Endometrial microvascular endothelial cells (primary cell): Measurements from ENCODE around the gene POU2AF1. TPM values are rescaled to one million over a fixed set of nuclear protein-coding genes. Genes with fewer than 3 reads are reported as not detected.

Source experiments
- in situ Hi-C: cut with HindIII; loops from 2 replicates; pipeline ENCODE4 v1.10.0; 2017; ENCODE audit warnings: low sequenced_read_pairs, low pct_unique_long_range_greater_than_20kb; ENCODE audit errors: inconsistent ontology term
- total RNA-seq: library from RNA; depleted of rRNA; stranded (reverse); fragments of >200 nt; gene quantifications from one replicate; pipeline ENCODE4 v1.2.3, GENCODE V29; 2015; ENCODE audit errors: inconsistent ontology term

POU2AF1 gene, protein sequence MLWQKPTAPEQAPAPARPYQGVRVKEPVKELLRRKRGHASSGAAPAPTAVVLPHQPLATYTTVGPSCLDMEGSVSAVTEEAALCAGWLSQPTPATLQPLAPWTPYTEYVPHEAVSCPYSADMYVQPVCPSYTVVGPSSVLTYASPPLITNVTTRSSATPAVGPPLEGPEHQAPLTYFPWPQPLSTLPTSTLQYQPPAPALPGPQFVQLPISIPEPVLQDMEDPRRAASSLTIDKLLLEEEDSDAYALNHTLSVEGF
- total RNA-seq: not detected

DNA sequence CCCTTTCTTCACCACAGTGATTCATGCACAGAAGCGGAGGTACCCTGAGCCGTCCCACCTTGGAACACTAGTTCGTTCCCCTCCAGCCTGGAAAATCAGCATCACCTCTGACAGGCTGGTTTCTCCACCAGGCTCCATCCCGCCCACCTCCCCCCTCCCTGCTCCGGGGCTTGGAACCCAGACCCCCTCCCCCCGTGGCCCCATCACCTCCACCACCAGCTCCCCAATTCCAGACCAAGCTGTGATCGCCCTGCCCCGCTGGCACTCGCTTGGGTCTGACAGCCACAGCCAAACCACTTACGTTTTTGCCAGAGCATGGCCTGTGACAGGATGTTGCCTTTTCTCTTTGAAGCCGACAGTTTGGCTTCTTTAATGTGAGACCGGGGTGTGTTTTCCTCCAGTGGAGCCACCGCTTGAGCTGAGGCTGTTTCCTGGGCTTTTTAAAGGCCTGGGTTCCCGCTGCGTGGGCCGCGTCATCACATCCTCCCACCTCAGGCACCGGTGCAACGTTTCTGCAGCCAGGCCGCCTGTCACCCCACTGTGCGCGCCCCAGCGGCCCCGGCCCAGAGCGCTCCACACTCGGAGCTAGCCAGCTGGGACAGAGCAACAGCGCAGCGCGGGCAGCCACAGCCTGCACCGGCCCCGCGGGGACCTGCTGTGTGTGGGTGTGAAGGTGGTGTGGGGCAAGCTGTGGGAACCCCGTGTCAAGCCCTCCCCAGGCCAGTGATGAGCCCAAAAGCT lies at the start of gene POU2AF1:
TSS of gene POU2AF1 (minus strand) at position 415 of the 741 bp plus-strand sequence. CDS start at position 317, 98 bp downstream.
- in situ Hi-C loops: no loop called here

DNA sequence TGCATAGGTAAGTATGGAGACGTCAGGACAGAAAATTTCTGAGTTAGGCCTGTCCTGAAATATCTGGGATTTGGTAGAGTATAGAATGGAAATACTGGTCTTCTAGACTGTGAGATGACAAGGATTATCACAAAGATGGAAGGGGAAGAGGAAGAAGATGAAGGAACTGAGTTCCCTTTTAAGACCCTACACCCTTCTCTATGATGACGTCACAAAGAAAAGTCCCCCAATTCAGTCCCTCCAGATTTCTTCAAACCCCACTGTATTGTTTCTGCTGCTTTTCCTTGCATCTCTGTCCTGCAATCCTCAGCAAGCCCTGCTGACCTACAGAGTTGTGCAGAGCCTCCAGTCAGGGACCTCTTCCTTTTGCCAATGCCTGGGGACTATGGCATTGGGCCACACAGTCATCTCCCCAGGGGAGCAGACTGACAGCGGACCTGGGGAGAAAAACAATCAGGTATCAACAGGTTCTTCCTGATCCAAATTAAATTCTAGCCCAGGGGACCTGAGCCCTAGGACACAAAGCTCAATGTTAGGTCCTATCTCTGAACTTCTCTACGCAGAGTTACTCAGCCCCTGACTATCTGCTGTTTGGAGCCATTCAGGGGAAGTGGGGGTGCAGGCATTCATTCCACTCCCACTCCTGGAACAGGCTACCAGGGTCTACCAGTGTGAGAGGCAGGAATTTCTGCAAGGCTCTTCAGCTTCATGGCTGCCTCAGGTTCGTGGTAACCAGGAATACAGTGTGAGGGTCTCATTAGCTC lies 49.2 kb upstream of the POU2AF1 start:
- in situ Hi-C loops: no loop called here

DNA sequence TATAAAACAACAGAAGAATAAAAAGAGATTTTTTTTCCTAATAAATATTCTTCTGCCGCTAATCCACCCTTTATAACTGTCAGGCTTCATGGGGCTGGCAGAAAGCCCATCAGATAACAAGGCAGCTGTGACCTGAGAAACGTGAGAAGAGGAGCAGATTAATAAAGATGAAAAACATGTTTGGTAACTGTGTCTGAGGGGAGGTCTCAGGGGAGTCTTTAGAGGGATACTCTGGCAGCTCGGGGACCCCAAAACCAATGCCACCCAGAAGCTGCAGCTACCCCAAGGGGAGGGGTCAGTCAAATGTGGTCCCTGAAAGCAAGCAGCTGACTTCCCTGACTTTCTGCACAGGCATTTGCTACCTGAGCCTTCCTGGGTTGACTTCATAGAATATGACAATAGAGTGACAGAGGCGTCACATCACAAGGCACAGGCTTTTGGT lies 48.4 kb upstream of the POU2AF1 start:
- in situ Hi-C loops: no loop called here

DNA sequence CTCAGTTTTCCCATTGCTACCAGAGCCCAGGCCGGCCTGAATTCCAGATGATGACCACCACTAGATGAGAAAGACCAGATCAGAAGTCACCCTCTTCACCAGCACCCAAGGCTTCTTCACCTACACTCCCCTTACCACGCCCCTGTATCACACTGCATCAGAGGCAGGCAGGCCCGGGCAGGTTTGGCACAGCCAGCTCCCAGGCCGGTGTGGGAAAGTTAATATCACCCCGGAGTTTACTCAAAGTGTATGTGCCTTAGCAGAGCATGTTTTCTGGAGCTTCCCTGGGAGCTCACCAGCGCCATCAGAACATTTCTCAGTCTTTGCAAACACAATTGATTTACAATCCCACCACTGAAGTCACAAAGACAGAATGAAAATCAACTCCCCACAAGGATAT lies 47.5 kb upstream of the POU2AF1 start:
- in situ Hi-C loops: no loop called here

DNA sequence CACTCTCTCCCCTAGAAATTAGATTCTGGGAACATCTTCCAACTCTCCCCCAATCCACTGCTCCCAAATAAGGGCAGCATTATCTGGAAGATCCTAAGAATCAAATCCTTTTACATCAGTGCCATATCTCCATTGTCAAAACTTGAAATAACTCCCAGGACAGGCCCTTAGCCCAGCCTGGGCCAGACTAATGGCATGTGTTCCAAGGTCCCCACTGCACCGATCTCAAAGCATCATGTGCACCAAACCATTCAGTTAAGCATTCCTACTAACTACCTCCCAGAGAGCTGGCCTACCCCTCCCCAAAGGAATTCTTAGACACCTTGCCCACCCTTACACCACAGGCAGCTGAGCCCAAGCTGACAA lies 44.2 kb upstream of the POU2AF1 start:
- in situ Hi-C loops: no loop called here

DNA sequence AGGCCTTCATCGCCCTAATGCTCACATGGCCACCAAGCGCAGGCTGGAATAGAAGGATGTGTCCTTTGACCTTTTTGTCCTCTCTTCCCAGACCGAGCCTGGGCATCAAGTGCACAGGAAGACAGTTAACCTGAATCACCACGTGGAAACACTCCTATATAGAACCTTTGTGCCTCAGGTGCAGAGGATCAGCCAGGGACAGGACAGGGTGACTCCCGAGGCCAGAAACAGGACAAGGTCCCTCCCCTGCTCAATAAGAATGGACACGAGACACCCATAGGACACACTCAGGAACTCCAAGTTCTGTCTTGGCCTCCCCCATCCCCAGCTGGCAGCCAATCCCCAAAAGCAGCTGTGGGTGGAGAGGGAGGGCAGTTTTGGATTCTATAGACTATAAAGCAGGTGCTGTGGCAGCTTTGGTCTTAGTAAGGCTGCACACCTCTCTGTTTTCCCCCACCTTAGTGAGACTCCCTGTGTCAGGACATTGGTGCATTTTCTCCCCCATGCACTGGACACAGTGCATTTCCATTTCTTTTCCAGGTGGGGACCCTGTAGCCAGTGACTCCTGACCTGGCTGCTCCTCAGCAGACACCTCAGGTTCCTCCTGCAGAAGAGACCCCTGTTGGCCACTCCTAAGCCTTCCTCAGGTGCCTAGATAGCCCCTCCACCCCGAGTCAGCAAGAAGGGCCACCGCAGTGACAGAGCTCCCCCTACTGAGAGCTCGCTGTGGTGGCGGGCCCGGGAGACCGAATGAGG lies 43.6 kb upstream of the POU2AF1 start:
- in situ Hi-C loops: no loop called here

DNA sequence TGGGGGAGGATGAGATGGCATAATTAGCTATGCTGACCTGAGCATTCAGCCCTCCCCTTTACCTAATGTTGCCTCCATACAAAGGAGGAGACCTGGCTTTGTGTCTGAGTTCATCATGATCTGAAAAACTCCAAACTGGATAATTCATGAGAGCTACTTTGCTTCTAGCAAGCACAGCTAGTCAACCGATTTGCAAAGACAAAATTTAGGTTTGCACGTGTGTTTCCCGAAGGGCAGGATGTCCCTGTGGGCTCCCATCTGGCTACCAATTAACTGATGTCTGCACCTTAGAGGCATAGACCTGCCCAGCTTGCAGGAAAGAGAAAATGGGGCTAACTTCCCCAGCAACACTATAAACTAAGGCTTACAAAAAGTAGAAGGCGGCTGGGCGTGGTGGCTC lies 42.2 kb upstream of the POU2AF1 start:
- in situ Hi-C loops: no loop called here

DNA sequence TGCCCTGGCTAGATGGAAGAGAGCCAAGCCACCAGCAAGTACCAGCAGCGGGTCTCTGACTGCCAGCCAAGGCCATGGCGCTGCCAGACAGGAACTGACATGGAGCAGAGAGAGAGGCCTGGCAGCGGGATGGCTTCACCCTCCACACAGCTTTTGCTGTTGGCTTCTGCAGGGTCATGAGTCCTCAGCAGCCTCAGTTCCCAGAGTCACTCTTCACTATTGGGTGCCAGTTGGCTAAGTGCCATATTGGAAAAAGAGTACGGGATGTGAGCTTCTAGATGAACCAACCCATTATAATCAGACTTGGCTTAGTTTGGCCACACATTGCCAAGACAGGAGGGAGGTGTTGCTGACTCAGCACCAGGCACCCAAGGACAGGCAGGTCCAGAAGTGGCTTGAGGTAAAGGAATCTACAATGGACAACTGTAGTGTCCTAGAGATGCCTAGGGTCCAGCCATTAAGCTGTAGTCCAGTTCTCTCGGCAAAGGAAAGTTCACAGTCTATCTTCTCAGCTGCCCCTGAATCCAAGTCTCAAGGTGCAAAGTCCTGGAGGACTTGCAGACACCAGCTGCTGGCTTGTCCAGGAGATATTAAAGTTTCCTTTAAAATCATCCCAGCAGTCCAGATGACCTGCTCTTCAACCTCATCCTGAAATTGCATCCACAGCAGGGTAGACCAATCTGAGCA lies 40.7 kb upstream of the POU2AF1 start:
- in situ Hi-C loops: no loop called here

DNA sequence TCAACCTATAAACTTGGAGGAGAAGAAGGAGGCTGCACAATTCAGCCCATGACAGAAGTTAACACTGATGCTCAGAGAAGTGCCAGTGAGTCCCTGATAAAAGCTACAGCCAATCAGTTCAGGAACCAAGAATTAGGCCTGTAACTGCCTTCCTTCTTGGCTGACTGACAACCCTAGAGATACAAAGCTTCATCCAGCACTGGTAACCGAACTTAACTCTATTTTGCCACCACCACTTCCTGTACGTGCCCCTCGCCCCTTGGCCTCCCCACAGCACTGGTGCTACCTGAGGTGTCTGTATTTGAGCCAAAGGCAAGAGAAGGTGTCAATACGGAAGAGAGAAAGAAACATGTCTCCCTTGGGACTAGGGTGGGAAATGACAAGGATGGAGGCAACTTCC lies 40.1 kb upstream of the POU2AF1 start:
- in situ Hi-C loops: no loop called here

DNA sequence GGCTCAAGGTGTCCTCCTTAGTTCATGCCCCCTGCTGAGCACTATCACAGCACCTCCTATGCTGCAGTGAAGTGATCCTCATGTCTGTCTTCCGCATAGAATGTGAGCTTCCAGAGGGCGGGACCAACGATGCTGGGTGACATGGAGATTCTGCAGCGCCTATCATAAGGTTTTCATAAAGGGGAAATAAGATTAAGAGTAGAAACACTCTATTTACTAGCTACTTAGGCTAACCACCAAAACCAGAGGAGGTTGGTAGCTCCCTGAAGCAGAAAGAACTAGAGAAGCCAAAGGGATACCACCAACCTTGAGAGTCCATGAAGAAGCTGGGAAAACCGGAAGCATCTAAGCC lies 39.3 kb upstream of the POU2AF1 start:
- in situ Hi-C loops: no loop called here

DNA sequence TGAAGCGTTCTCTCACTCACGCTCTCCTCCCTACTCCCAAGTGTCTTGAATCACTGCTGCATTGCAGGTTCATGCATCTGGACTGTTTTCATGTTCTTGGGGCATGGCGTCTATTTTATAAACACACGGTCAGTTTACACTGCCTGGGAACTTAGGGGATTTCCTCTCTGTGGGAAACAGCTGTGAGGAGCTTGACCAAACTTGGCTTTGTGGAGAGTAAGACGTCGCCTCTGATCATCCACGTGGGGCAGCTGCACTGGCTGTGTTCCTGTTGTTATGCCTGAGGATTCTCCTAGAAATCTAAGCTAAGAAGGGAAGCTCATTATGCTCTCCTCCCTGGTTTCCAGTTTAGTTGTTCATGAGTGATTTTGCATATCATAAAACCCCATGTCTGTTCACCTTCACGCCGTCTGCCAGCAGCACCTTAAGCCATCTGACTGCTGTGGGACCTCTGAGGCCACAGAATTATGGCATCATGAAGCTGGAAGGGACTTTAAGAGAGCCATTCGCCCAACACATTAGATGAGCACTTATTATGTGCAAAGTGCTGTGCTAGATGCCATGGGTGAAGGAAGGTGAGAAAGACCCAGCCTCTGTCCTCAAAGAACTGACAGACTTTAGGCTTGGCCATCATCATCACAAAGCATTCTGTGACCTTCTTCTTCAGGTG lies 38.8 kb upstream of the POU2AF1 start:
- in situ Hi-C loops: no loop called here

DNA sequence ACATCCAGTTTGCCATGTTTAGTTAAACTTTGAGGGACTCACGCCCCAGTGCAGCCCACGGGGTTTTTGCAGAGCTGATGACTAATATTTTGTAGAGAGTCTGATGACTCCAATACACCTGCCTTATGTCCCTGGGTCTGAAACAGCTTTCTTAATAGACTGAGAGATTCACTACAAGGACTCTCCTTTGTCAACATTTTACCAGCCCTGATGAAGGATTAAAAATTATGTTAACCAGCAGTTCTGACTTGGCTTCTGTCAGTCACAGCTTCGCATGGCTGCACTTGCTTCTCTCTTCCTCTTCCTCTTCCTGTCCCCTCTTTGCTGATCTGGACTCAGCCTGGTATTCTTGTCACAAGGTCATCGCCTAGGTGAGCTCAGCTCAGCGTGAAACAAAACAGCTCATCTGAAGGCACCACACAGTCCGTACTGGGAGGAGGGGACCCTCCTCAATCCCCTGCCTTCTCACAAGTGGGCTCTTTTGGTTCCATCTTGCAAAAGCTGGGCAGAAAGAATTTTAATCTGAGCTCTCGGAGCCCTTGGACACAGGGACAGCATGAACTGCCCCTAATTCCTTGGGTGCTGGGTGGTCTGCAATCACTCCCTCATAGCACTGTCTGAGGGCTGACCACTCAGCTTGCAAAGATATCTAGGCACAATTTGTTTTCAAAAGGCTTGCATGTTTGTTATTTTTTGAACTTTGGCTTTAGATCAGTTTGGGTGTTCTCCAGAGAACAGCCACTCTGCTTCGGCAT lies 38.1 kb upstream of the POU2AF1 start:
- in situ Hi-C loops: no loop called here

DNA sequence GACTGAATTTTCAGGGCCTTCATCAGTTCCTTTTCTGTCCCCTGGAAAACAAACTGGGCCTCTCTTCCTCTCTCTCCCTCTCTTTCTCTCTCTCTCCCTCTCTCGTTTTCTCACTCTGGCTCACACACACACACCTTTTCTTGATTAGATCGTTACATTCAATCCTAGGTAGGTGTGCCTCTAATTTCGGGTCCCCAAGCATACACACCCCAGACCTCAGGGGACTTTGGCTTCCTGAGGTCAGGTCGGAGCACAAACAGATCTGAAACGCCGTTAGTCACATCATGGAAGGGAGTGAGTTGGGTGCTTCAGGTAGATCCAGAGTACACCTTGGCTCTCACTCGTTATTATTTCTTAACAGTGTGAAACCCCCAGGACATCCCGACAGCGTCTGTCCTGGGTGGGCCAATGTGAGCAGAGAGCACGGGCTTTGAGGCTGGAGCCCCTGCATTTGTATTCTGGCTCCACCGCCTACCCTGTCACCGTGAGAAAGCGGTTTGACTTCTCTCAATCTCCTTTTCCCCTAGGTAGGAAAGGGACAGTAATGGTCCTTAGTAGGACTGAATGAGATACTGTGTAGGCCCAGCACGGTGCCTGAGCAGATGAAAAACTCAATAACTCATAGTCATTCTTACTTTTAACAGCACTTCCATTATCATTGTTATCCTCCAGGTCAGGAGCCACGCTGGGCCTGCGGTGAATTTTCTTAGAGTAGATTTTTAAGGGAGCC lies 37.3 kb upstream of the POU2AF1 start:
- in situ Hi-C loops: no loop called here

DNA sequence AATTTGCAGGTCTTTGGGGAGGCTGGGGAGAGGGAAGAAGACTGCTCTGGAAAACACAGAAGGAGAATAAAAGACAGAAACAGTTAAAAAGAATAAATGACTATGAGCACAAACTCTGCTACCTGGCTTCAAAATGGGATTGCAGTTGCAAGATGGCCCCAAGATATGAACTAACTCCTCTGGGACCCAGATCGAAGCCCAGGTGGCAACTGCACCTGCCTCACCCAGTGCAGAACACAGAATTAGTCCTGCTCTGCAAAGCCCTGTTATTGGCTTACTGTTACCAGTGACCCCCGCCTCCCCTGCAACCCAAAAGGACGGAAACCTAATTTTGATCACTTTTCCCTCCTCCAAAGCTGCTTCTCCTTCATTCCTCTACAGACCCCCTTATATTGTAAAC lies 35.9 kb upstream of the POU2AF1 start:
- in situ Hi-C loops: no loop called here

DNA sequence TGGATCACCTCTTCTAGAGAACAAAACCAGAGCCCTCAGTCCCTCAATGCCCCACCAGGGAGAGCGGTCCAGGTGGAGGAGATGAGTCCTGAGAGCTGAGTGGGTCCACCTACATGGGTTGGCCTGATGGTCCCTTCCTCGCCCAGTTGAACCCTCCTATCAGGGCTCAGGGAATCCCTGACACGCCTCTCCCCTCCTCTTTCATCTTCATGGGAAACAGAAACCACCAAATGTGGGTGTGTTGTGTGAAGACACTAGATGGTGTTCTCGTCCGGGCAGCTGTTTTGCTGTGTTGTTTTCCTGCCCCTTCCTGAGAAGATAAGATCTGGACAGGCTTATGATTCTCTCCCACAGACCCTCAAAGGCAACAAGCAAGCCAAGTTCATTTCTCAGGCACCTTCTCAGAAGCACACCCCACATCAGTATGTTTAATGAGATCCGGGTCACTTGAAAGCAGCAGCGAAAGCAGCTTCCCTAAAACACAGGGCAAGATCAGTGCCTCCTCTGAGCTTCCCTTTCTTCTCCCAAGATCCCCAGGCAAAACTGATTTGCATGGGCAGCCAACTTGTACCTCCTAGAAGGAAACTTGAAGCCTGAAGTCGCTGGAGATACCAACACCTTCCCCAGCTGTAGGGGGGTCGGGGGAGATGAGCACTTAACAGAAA lies 35.3 kb upstream of the POU2AF1 start:
- in situ Hi-C loops: no loop called here

DNA sequence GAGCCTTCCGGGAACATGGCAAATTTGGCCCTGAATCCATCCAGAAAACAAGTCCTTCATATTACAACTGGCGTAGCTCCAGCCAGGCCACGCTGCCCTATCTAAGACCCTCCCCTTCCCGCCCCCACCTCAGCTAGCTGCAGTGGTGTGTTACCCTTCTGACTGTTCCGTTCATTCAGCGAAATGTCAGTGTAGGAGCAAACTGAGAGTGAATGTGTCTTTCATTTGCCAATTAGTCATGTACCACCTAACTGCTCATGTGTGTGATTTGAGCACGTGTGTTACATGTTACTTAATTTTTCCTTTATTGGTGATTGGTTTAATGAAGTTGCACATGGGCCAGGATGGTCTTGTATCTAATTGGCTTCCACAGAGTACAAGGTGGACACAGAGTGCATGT lies 34.8 kb upstream of the POU2AF1 start:
- in situ Hi-C loops: no loop called here
